ENCODE measurements around the gene ARL5B.

DNA sequence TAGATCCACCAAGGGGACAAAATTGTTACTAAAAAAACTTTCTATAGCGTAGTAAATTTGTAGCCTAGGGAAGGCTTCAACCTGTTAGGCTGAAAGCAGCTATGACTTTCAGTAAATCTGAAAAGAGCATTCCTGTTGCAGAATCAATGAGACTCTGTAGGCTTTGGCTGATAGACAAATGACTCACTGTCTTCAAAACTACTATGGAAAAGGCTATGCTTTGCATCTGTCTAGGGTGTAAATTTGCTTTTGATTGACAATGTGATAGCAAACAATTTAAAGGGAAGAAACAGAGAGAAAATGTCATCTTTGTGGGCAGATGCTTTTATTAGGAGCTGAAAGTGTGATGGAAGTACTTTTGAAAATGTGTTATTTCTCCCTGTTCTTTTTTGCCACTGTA, 60.6 kb downstream of the ARL5B start:
- TF ChIP-seq RAD21 (IDR thresholded peaks at IDR 0.05; ENCODE audit: low read length) (no peak), POLR2A (IDR thresholded peaks at IDR 0.05; ENCODE audit: low read depth, low read length) (no peak), CTCF (conservative IDR thresholded peaks at IDR 0.05; ENCODE audit: low read depth, low read length) (no peak), MAZ (IDR thresholded peaks at IDR 0.05; ENCODE audit: borderline replicate concordance, low read depth, low read length) (no peak), NFE2L2 (IDR thresholded peaks at IDR 0.05; ENCODE audit: low read depth, low read length) (no peak), BHLHE40 (IDR thresholded peaks at IDR 0.05; ENCODE audit: low read depth, low read length) (no peak), CHD1 (IDR thresholded peaks at IDR 0.05; ENCODE audit: low read depth, low read length) (no peak), CEBPB (IDR thresholded peaks at IDR 0.05; ENCODE audit: low read depth, low read length) (no peak)
- TF ChIP-seq, protein P1, sequence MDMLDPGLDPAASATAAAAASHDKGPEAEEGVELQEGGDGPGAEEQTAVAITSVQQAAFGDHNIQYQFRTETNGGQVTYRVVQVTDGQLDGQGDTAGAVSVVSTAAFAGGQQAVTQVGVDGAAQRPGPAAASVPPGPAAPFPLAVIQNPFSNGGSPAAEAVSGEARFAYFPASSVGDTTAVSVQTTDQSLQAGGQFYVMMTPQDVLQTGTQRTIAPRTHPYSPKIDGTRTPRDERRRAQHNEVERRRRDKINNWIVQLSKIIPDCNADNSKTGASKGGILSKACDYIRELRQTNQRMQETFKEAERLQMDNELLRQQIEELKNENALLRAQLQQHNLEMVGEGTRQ (IDR thresholded peaks at IDR 0.05; ENCODE audit: low read depth, low read length), result no peak

All from IMR-90 (cell line).